IMR-90 (cell line): Measurements from ENCODE around the gene KCNQ1. TPM values are rescaled to one million over a fixed set of nuclear protein-coding genes. Genes with fewer than 3 reads are reported as not detected.

Source experiments
- ATAC-seq: fragments of 200-7000 bp; cut with Tn5 transposase; 2 replicates; pipeline ENCODE4 v1.9.1; 2020; ENCODE audit warnings: low read depth, mild to moderate bottlenecking, moderate library complexity
- BruUV-seq: library from RNA; stranded (reverse); fragments of 400-500 nt; replicated peaks from 2 replicates; lab custom pipeline; 2021; lab: Mats Ljungman, UMichigan
- CTCF ChIA-PET: fragments of 300-600 bp; formaldehyde crosslinking; extraction: SDS; loops from one replicate; lab custom pipeline; 2021; ENCODE audit warnings: antibody characterized with exemption; lab: Yijun Ruan, JAX
- POLR2A ChIA-PET: fragments of 300-600 bp; sonication (Branson Sonifier 250); formaldehyde crosslinking; loops from one replicate; lab custom pipeline; 2022; ENCODE audit warnings: antibody characterized with exemption; ENCODE audit not compliant: unreplicated experiment; lab: Charles Lee
- DNase-seq: peaks from one replicate; pipeline ENCODE4 v3.0.0; 2013
- H2AFZ ChIP-seq: replicated peaks from 2 replicates; pipeline ENCODE3; 2013; ENCODE audit warnings: low read length, mild to moderate bottlenecking; ENCODE audit not compliant: poor library complexity
- H2AK5ac ChIP-seq: 2 replicates; pipeline ENCODE4 v1.6.1; 2013; ENCODE audit warnings: low read depth, low read length, inconsistent platforms
- H2AK9ac ChIP-seq: replicated peaks from 2 replicates; pipeline ENCODE3; 2013; ENCODE audit warnings: mild to moderate bottlenecking, low read depth, low read length, moderate library complexity; ENCODE audit not compliant: poor library complexity
- H2BK120ac ChIP-seq: 2 replicates; pipeline ENCODE4 v1.6.1; 2013; ENCODE audit warnings: low read depth, low read length, inconsistent platforms
- H2BK15ac ChIP-seq: 3 replicates; pipeline ENCODE4 v1.6.1; 2013; ENCODE audit warnings: low read depth, low read length, inconsistent platforms
- H2BK20ac ChIP-seq: 2 replicates; pipeline ENCODE4 v1.6.1; 2013; ENCODE audit warnings: low read depth, mild to moderate bottlenecking, inconsistent platforms, low read length, moderate library complexity
- H2BK5ac ChIP-seq: 2 replicates; pipeline ENCODE4 v1.6.1; 2013; ENCODE audit warnings: mild to moderate bottlenecking, low read depth, low read length, inconsistent platforms; ENCODE audit not compliant: poor library complexity, severe bottlenecking
- H3K14ac ChIP-seq: replicated peaks from 2 replicates; pipeline ENCODE4 v1.6.1; 2013; ENCODE audit warnings: low read depth, low read length, inconsistent platforms
- H3K18ac ChIP-seq: 2 replicates; pipeline ENCODE4 v1.6.1; 2013; ENCODE audit warnings: low read depth, low read length, control low read depth
- H3K23ac ChIP-seq: 2 replicates; pipeline ENCODE4 v1.6.1; 2013; ENCODE audit warnings: low read depth, low read length, inconsistent platforms
- H3K27ac ChIP-seq: 2 replicates; pipeline ENCODE4 v1.5.1; 2013; ENCODE audit warnings: mild to moderate bottlenecking, control low read depth, low read length; ENCODE audit not compliant: insufficient read depth
- H3K27me3 ChIP-seq: 2 replicates; pipeline ENCODE4 v1.6.1; 2013; ENCODE audit warnings: low read length; ENCODE audit not compliant: control insufficient read depth, insufficient read depth
- H3K36me3 ChIP-seq: 2 replicates; pipeline ENCODE4 v1.6.1; 2013; ENCODE audit warnings: low read length, mixed read lengths; ENCODE audit not compliant: control insufficient read depth, insufficient read depth
- H3K4ac ChIP-seq: 2 replicates; pipeline ENCODE4 v1.6.1; 2013; ENCODE audit warnings: low read depth, low read length, inconsistent platforms
- H3K4me1 ChIP-seq: 2 replicates; pipeline ENCODE4 v1.6.1; 2013; ENCODE audit warnings: low read length, mixed read lengths; ENCODE audit not compliant: control insufficient read depth, insufficient read depth
- H3K4me2 ChIP-seq: 2 replicates; pipeline ENCODE4 v1.6.1; 2013; ENCODE audit warnings: low read depth, mild to moderate bottlenecking, control low read depth, low read length, moderate library complexity
- H3K4me3 ChIP-seq: 2 replicates; pipeline ENCODE4 v1.5.1; 2013; ENCODE audit warnings: low read depth, mild to moderate bottlenecking, control low read depth, low read length, moderate library complexity; ENCODE audit not compliant: insufficient read depth
- H3K56ac ChIP-seq: 2 replicates; pipeline ENCODE4 v1.6.1; 2013; ENCODE audit warnings: low read length, inconsistent platforms; ENCODE audit not compliant: insufficient read depth; ENCODE audit errors: extremely low read depth
- H3K79me1 ChIP-seq, 2 experiments: 2 replicates each; pipeline ENCODE4 v1.6.1; 2013; ENCODE audit warnings: low read length in 2 of 2, inconsistent platforms in 1 of 2, low read depth in 1 of 2
- H3K9ac ChIP-seq: 2 replicates; pipeline ENCODE4 v1.6.1; 2013; ENCODE audit warnings: low read depth, low read length, control low read depth
- H3K9me1 ChIP-seq: 2 replicates; pipeline ENCODE4 v1.6.1; 2013; ENCODE audit warnings: low read length, inconsistent platforms; ENCODE audit not compliant: insufficient read depth
- H3K9me3 ChIP-seq: 2 replicates; pipeline ENCODE4 v1.6.1; 2013; ENCODE audit warnings: low read length; ENCODE audit not compliant: control insufficient read depth, insufficient read depth
- H4K20me1 ChIP-seq: 2 replicates; pipeline ENCODE4 v1.6.1; 2013; ENCODE audit warnings: low read length, inconsistent platforms; ENCODE audit not compliant: insufficient read depth
- H4K5ac ChIP-seq: 2 replicates; pipeline ENCODE4 v1.6.1; 2013; ENCODE audit warnings: mild to moderate bottlenecking, low read depth, low read length, control low read depth
- H4K8ac ChIP-seq, 2 experiments: 2 replicates each; pipeline ENCODE4 v1.6.1; 2013; ENCODE audit warnings: low read depth in 2 of 2, low read length in 2 of 2, control low read depth in 1 of 2, inconsistent platforms in 1 of 2
- H4K91ac ChIP-seq: 2 replicates; pipeline ENCODE4 v1.6.1; 2013; ENCODE audit warnings: low read depth, low read length, inconsistent platforms; ENCODE audit not compliant: insufficient read depth
- BHLHE40 ChIP-seq: fragments of 150-350 bp; IDR thresholded peaks from 2 replicates; pipeline ENCODE4 v1.6.1; 2016; ENCODE audit warnings: mild to moderate bottlenecking, low read depth, low read length
- CEBPB ChIP-seq: IDR thresholded peaks from 2 replicates; pipeline ENCODE4 v1.6.1; 2012; ENCODE audit warnings: low read depth, low read length, improper control_type of control experiment
- CHD1 ChIP-seq: IDR thresholded peaks from 2 replicates; pipeline ENCODE4 v1.6.1; 2012; ENCODE audit warnings: low read depth, low read length, improper control_type of control experiment
- CTCF ChIP-seq: conservative IDR thresholded peaks from 2 replicates; pipeline ENCODE4 v1.5.1; 2012; ENCODE audit warnings: mild to moderate bottlenecking, low read depth, low read length, improper control_type of control experiment
- ELK1 ChIP-seq: fragments of 150-350 bp; IDR thresholded peaks from 2 replicates; pipeline ENCODE4 v1.6.1; 2016; ENCODE audit warnings: low read depth, mild to moderate bottlenecking, low read length, moderate library complexity, borderline replicate concordance
- FOS ChIP-seq: fragments of 150-350 bp; IDR thresholded peaks from 2 replicates; pipeline ENCODE4 v1.6.1; 2016; ENCODE audit warnings: low read depth, low read length
- MAFK ChIP-seq: IDR thresholded peaks from 2 replicates; pipeline ENCODE4 v1.6.1; 2012; ENCODE audit warnings: low read depth, low read length, improper control_type of control experiment
- MAZ ChIP-seq: IDR thresholded peaks from 2 replicates; pipeline ENCODE4 v1.6.1; 2012; ENCODE audit warnings: low read depth, mild to moderate bottlenecking, low read length, improper control_type of control experiment, moderate library complexity, borderline replicate concordance
- MXI1 ChIP-seq: IDR thresholded peaks from 2 replicates; pipeline ENCODE4 v1.6.1; 2012; ENCODE audit warnings: low read depth, mild to moderate bottlenecking, low read length, moderate library complexity, borderline replicate concordance
- NFE2L2 ChIP-seq: fragments of 150-350 bp; IDR thresholded peaks from 2 replicates; pipeline ENCODE4 v1.6.1; 2016; ENCODE audit warnings: low read depth, mild to moderate bottlenecking, low read length
- POLR2A ChIP-seq: IDR thresholded peaks from 2 replicates; pipeline ENCODE4 v1.6.1; 2012; ENCODE audit warnings: mild to moderate bottlenecking, low read depth, low read length
- RAD21 ChIP-seq: IDR thresholded peaks from 2 replicates; pipeline ENCODE4 v1.6.1; 2012; ENCODE audit warnings: low read length, improper control_type of control experiment
- RCOR1 ChIP-seq: IDR thresholded peaks from 2 replicates; pipeline ENCODE4 v1.6.1; 2012; ENCODE audit warnings: mild to moderate bottlenecking, low read length, improper control_type of control experiment; ENCODE audit not compliant: insufficient replicate concordance
- RFX5 ChIP-seq: IDR thresholded peaks from 2 replicates; pipeline ENCODE4 v1.8.0; 2012; ENCODE audit warnings: low read depth, mild to moderate bottlenecking, low read length, moderate library complexity
- USF2 ChIP-seq: fragments of 150-350 bp; IDR thresholded peaks from 2 replicates; pipeline ENCODE4 v1.6.1; 2017; ENCODE audit warnings: mild to moderate bottlenecking, antibody characterized with exemption, low read length, low read depth
- WGBS, 2 experiments: methylation state at CpG; one replicate each; pipeline versions ENCODE4 v1.1.5 to v1.1.7; 2013; ENCODE audit warnings: missing lambda C conversion rate in 2 of 2; ENCODE audit not compliant: insufficient read length in 1 of 2; ENCODE audit errors: extremely low coverage in 2 of 2; 5-methylcytosine and 5-hydroxymethylcytosine counted together
- dilution Hi-C: fragments of 300-500 bp; cut with HindIII; formaldehyde crosslinking; loops from one replicate; pipeline ENCODE4 v1.14.3; 2018; ENCODE audit warnings: low sequenced_read_pairs; ENCODE audit not compliant: unreplicated experiment
- in situ Hi-C: fragments of 300-500 bp; cut with MboI; formaldehyde crosslinking; loops from 3 replicates; pipeline ENCODE4 v1.14.3; 2019; ENCODE audit warnings: low sequenced_read_pairs, inconsistent platforms, mixed read lengths
- intact Hi-C: fragments of 100-400 bp; cut with micrococcal nuclease; formaldehyde crosslinking; loops from 2 replicates; pipeline ENCODE4 v1.10.0; 2022
- polyA plus RNA-seq, 3 experiments: library from polyadenylated mRNA; depleted of rRNA; stranded (reverse); fragments of >200 nt; gene quantifications; 2 replicates each; pipeline ENCODE4 v1.2.3, GENCODE V29; 2012; ENCODE audit warnings: low replicate concordance in 1 of 3
- total RNA-seq: library from RNA; depleted of rRNA; stranded (reverse); fragments of >200 nt; gene quantifications from 2 replicates; pipeline ENCODE4 v1.2.3, GENCODE V29; 2012

Gene KCNQ1
- total and polyA plus RNA-seq, 2 of the 4 experiments (the other 2 are of a cell fraction), result 0.07 TPM; not detected in 1

GRCh38 chr11:2415171-2415570, 29.6 kb upstream of the KCNQ1 start:
- intact Hi-C loops, result no loop called here
- no peak overlapping the region for H3K4ac ChIP-seq
- H3K27ac ChIP-seq, result no peak overlapping the region
- TF ChIP-seq USF2 (no peak), MXI1 (no peak), NFE2L2 (no peak), POLR2A (no peak), CHD1 (no peak), RCOR1 (no peak), RAD21 (no peak), RFX5 (no peak), CTCF (no peak), FOS (no peak), MAFK (no peak), MAZ (no peak), BHLHE40 (no peak), ELK1 (no peak), CEBPB (no peak)
- H2BK20ac ChIP-seq, result no peak overlapping the region
- dilution Hi-C loops, result no loop called here
- peaks cover 5% of the 10 kb centered on the region; the same call in 1 of the 2 replicates for H3K27me3 ChIP-seq
- no peak for ATAC-seq
- no peak overlapping the region for H2AK9ac ChIP-seq
- POLR2A ChIA-PET, result no interaction called here
- H2BK5ac ChIP-seq, result no peak overlapping the region
- H2AFZ ChIP-seq, result no peak overlapping the region
- no peaks in the 10 kb centered on the region for H3K9me3 ChIP-seq
- no peak overlapping the region for H2AK5ac ChIP-seq
- no peak overlapping the region for H3K9ac ChIP-seq
- WGBS, 2 experiments, result 90% methylated on average over 2 of the region's 28 CpGs; no CpG with 5 or more reads in 1 of the 2 experiments
- H2BK120ac ChIP-seq, result no peak overlapping the region
- H3K56ac ChIP-seq, result no peak overlapping the region
- no peaks in the 10 kb centered on the region for H3K79me1 ChIP-seq
- in situ Hi-C loops, result loop anchor here (5.0 kb wide), 2 partner anchors 103 to 213 kb away; no protein-coding TSS in a partner anchor
- no TSS peak for BruUV-seq
- CTCF ChIA-PET, result no interaction called here
- H3K36me3 ChIP-seq, result no peaks in the 10 kb centered on the region
- H3K9me1 ChIP-seq, result no peaks in the 10 kb centered on the region
- H2BK15ac ChIP-seq, result no peak overlapping the region
- H4K8ac ChIP-seq, result no peak overlapping the region
- no peak overlapping the region for H3K4me3 ChIP-seq
- H3K18ac ChIP-seq, result no peak overlapping the region
- H4K91ac ChIP-seq, result no peak overlapping the region
- no peak overlapping the region for H3K23ac ChIP-seq
- no peaks in the 10 kb centered on the region for H4K20me1 ChIP-seq
- no peak overlapping the region for H3K14ac ChIP-seq
- no peak overlapping the region for H4K5ac ChIP-seq
- H3K4me1 ChIP-seq, result no peaks in the 10 kb centered on the region
- no peak for DNase-seq
- H3K4me2 ChIP-seq, result no peak overlapping the region
